ENCODE results near the gene RBM4.

The RBM4 gene

GRCh38 chr11:66652651-66653050 lies 14.1 kb downstream of the RBM4 start:
- DNase-seq (ENCODE audit: low spot score): no peak

- no peak for DNase-seq (ENCODE audit: low spot score)
These were observed 14.6 kb downstream of the RBM4 start for GRCh38 chr11:66653123-66653522.

- peak; percentile 54 for DNase-seq (ENCODE audit: low spot score)
These were observed 21.3 kb downstream of the RBM4 start for GRCh38 chr11:66659763-66660162.

- DNase-seq (ENCODE audit: low spot score): no peak
These were observed 25.3 kb downstream of the RBM4 start for GRCh38 chr11:66663741-66664296.

GRCh38 chr11:66665369-66665768 lies 26.9 kb downstream of the RBM4 start:
- no peak for DNase-seq (ENCODE audit: low spot score)

GRCh38 chr11:66670816-66671215 lies 32.3 kb downstream of the RBM4 start:
- DNase-seq (ENCODE audit: low spot score): no peak

- no peak for DNase-seq (ENCODE audit: low spot score)
These were observed 36.6 kb downstream of the RBM4 start for GRCh38 chr11:66674964-66675602.

- DNase-seq (ENCODE audit: low spot score): peak; percentile 24
These were observed 37.9 kb downstream of the RBM4 start for GRCh38 chr11:66676282-66676919.

- DNase-seq (ENCODE audit: low spot score): no peak
These were observed 38.6 kb downstream of the RBM4 start for GRCh38 chr11:66676931-66677598.

- DNase-seq (ENCODE audit: low spot score): peak; percentile 97
These were observed 39.3 kb downstream of the RBM4 start, which contains the start of gene RBM4B for GRCh38 chr11:66677599-66678375. RBM4B (minus strand) TSS chr11:66677887; CDS start chr11:66677079, 808 bp downstream.

- no peak for DNase-seq (ENCODE audit: low spot score)
These were observed 42.6 kb downstream of the RBM4 start for GRCh38 chr11:66680966-66681645.

- no peak for DNase-seq (ENCODE audit: low spot score)
These were observed 45.4 kb downstream of the RBM4 start for GRCh38 chr11:66683877-66684276.

- no peak for DNase-seq (ENCODE audit: low spot score)
These were observed 46.1 kb downstream of the RBM4 start for GRCh38 chr11:66684635-66685034.

GRCh38 chr11:66685276-66686099 lies 47.0 kb downstream of the RBM4 start:
- no peak for DNase-seq (ENCODE audit: low spot score)

GRCh38 chr11:66686100-66686785 lies 47.7 kb downstream of the RBM4 start:
- DNase-seq (ENCODE audit: low spot score): no peak

- DNase-seq (ENCODE audit: low spot score): no peak
These were observed 48.6 kb downstream of the RBM4 start for GRCh38 chr11:66686801-66687750.

GRCh38 chr11:66687831-66688281 lies 49.4 kb downstream of the RBM4 start:
- no peak for DNase-seq (ENCODE audit: low spot score)

Measured in germinal center (tissue), 1 donor.